GM19043 (cell line): ENCODE results near the gene DNAH6.

ENCODE experiments used
- ATAC-seq: cut with Tn5 transposase; IDR thresholded peaks from one replicate; pipeline ENCODE4 v1.9.1; 2021; ENCODE audit warnings: low read depth; ENCODE audit not compliant: unreplicated experiment

The DNAH6 gene

GRCh38 chr2:84628486-84628885 lies 112.2 kb downstream of the DNAH6 start:
- no peak for ATAC-seq

GRCh38 chr2:84629550-84629949 lies 113.3 kb downstream of the DNAH6 start:
- no peak for ATAC-seq

- ATAC-seq: no peak
Measured at GRCh38 chr2:84631047-84631446, 114.7 kb downstream of the DNAH6 start.

- ATAC-seq: no peak
Measured at GRCh38 chr2:84631985-84632384, 115.7 kb downstream of the DNAH6 start.

GRCh38 chr2:84636080-84636971 lies 120.0 kb downstream of the DNAH6 start:
- no peak for ATAC-seq

- no peak for ATAC-seq
Measured at GRCh38 chr2:84639751-84640150, 123.5 kb downstream of the DNAH6 start.

- ATAC-seq: no peak
Measured at GRCh38 chr2:84640411-84640810, 124.1 kb downstream of the DNAH6 start.

GRCh38 chr2:84641021-84641420 lies 124.7 kb downstream of the DNAH6 start:
- no peak for ATAC-seq

GRCh38 chr2:84643991-84644390 lies 127.7 kb downstream of the DNAH6 start:
- no peak for ATAC-seq

GRCh38 chr2:84646514-84646913 lies 130.2 kb downstream of the DNAH6 start:
- no peak for ATAC-seq

- ATAC-seq: no peak
Measured at GRCh38 chr2:84647267-84647666, 131.0 kb downstream of the DNAH6 start.

GRCh38 chr2:84649058-84649457 lies 132.8 kb downstream of the DNAH6 start:
- ATAC-seq: no peak

GRCh38 chr2:84649487-84650142 lies 133.3 kb downstream of the DNAH6 start:
- ATAC-seq: no peak

- no peak for ATAC-seq
Measured at GRCh38 chr2:84652431-84652830, 136.1 kb downstream of the DNAH6 start.

GRCh38 chr2:84653302-84653701 lies 137.0 kb downstream of the DNAH6 start:
- no peak for ATAC-seq

GRCh38 chr2:84654414-84654813 lies 138.1 kb downstream of the DNAH6 start:
- ATAC-seq: no peak

GRCh38 chr2:84669122-84669521 lies 152.8 kb downstream of the DNAH6 start:
- ATAC-seq: no peak

GRCh38 chr2:84674099-84674498 lies 157.8 kb downstream of the DNAH6 start:
- no peak for ATAC-seq

GRCh38 chr2:84674586-84674985 lies 158.3 kb downstream of the DNAH6 start:
- no peak for ATAC-seq

GRCh38 chr2:84676295-84676694 lies 160.0 kb downstream of the DNAH6 start:
- ATAC-seq: no peak

- ATAC-seq: no peak
Measured at GRCh38 chr2:84678214-84678613, 161.9 kb downstream of the DNAH6 start.
